Testis (tissue), 2 donors: ENCODE data around the gene ABHD6.

ENCODE experiments used
- CTCF ChIP-seq, 3 experiments: fragments of 450-650 bp in 2 of 3; fragments of 200-600 bp in 1 of 3; sonication (generic) in 1 of 3; IDR thresholded peaks; one replicate each; pipeline ENCODE4 v1.5.1; 2016 to 2019; ENCODE audit warnings: antibody characterized with exemption in 3 of 3, mild to moderate bottlenecking in 2 of 3, moderate library complexity in 1 of 3
- POLR2A ChIP-seq: fragments of 450-650 bp; IDR thresholded peaks from one replicate; pipeline ENCODE4 v1.6.1; 2017; ENCODE audit warnings: antibody characterized with exemption, mild to moderate bottlenecking, moderate library complexity

GRCh38 chr3:58230876-58231552 is 6.6 kb upstream of the ABHD6 start:
- TF ChIP-seq POLR2A (no peak), CTCF (IDR thresholded peaks at IDR 0.05) (no peak)
